Fibroblast of skin of right biceps (primary cell): ENCODE data around the gene EME2.

Experiments
- DNase-seq: peaks from one replicate; pipeline ENCODE4 v3.0.0-alpha.2; 2013

EME2 gene

DNA sequence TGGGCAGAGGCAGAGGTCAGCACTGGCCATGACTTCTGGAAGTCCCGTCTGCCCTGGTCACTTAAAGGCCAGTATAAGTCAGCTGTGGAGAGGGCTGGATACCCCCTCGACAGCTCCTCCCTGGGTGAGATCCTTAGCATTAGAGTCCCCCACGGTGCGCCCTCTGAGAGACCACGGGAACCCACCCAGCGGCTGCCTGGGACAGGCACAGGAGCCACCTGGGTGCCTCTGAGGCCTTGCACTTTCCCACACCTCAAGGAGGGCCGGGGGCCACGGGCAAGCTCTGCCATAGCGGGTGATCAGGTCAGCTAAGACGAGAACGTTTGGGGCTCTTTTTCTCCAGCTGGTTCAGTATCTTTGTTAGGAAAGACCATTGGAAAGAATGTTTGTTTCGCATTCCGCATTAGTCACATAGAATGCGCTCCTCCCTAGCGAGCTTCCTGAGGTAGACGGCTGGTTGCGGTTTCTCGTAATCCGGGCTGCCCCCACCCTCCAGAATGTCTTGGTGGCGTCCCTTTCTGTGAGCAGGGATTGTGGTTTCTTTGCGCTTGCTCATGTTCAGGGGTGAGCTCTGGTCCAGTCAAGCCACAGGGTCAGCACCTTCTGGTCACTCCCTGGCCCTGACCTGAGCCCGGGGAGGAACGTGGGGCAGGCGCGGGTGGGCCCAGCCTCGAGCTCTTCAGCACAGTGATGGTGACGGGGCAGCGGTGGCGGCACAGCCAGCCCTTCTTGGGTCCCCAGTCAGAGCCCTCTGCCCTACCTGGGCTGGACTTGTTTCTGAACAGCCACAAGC lies 26.5 kb upstream of the EME2 start:
- peak; percentile 73 for DNase-seq

DNA sequence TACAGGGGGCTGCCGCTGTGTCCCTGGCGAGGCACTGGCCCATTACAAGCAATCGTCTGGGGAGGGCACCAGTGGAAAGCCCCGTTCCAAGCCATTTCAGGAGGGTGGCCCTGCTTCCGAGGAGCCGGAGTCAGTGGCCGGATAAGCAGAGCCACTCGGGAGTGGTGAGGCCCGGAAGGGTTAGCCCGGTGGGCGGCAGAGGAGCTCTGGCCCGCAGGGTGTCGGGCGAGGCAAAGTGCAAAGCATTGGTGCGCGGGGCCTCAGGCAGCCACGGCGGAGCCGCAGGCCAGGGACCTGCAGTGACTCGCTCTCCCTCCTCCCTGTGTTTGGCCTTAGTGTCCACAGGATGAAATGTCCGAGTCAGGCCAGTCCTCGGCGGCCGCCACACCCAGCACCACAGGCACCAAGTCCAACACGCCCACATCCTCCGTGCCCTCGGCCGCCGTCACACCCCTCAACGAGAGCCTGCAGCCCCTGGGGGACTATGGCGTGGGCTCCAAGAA lies 25.9 kb upstream of the EME2 start:
- DNase-seq, result no peak

DNA sequence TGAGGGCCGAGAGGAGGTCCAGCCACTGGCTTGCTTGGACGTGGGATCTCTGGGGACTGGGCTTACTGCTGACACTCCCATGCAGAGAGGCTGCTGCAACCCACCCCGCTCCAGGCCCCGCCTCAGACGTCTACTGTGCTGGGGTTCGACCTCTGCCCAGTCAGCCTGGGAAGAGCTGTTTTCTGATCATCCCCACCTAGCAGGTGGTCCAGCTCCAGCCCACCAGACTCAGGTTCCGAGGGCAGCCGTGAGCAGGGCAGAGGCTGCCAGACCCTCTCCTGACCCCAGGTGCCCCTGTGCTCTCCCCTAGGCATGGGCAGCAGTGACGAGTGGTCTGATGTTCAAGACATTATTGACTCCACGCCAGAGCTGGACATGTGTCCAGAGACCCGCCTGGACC lies 24.7 kb upstream of the EME2 start:
- no peak for DNase-seq

GRCh38 chr16:1749152-1750117 lies 23.2 kb upstream of the EME2 start:
- DNase-seq, result no peak

DNA sequence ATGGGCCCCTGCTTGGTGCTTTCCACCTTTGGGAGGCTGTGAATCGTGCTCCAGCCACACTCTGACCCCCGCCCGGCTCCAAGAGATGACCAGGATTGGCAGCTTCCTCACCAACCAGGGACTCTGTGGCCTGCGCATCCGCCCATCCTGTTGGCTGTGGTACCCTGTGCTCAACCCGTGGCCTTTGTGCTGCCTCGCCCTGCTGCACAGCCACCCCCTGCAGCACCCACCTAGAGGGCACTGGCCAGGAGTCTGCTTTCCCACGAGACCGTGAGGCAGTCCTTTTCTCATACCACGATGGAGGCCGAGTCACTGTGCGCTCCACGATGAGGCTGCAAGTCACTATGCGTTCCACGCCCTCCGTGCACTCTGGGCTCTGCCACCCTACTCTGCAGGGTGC lies 20.7 kb upstream of the EME2 start:
- DNase-seq, result no peak

- DNase-seq, result no peak
Observed at GRCh38 chr16:1752853-1753252, 19.8 kb upstream of the EME2 start.

DNA sequence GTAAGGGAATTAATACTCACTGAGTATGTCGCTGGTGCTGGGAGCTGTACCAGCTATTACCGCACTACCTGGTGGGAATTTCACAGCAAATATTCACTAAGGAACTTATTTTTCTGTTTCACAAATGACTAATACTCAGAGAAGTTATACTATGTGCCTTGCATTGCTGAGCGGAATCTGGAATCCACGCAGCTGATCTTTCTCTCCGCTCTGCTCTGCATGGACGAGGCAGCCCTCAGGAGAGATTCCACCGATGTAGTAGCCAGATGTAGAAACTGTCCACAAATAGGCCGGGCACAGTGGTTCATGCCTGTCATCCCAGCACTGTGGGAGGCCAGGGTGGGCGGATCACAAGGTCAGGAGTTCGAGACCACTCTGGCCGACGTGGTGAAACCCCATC lies 18.4 kb upstream of the EME2 start:
- no peak for DNase-seq

- no peak for DNase-seq
Observed at GRCh38 chr16:1757714-1758461, 14.7 kb upstream of the EME2 start.

- DNase-seq, result no peak
Observed at GRCh38 chr16:1758923-1759322, 13.7 kb upstream of the EME2 start.

DNA sequence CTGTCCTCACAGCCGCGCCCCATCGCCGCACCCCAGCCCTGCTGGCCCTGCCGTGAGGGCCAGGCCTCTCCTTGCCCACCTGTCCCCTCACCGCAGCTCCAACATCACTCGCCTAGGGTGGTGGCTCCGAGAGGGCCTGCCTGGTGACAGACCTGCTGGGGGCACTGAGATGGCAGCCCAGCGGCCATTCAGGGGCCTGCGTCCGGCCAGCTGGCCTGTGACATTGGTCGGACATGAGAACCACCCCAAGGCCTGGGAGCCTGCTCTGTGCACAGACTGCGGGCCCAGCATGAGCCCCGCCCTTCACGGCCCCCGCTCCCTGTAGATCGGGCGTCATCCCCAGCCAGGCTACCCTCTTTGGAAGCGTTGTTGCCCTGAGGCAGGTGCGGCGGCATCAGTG lies 13.1 kb upstream of the EME2 start:
- no peak for DNase-seq

DNA sequence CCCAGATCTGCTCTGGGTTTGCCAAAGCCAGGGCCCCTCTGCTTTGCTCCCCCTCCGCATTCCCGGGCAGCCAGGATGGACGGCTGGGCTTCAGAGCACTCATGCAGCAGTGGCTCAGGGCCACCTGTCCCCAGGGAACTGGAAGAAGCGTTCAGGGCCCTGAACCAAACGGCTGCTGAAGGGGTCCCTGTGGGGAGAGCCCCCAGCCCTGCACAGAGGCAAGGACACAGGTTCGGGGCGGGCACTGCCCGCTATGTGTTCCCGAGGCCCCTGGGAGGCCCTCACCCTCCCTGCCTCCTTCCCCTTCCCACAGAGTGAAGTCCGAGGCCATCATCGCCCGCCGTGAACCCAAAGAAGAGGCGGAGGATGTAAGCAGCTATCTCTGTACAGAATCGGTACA lies 11.7 kb upstream of the EME2 start:
- no peak for DNase-seq

DNA sequence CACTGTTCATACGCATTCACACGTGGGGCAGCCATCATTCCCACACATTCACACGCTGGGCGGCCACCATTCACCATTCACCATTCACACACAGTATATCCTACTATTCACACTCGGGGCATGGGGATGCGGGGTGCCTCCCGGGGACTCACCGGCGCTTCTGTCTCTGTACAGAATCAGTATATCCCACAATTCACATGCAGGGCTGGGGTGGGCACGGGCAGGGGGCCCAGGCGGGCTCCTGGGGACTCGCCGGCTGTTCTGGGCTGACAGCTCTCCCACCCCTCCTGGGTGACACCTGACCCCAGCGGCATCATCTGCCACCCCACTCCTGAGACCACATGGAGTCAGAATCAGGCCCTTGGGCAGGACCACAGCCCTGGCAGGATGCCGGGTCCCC lies 10.9 kb upstream of the EME2 start:
- DNase-seq, result no peak

- no peak for DNase-seq
Observed at GRCh38 chr16:1762196-1762878, 10.3 kb upstream of the EME2 start.

- DNase-seq, result no peak
Observed at GRCh38 chr16:1762879-1763520, 9.6 kb upstream of the EME2 start.

DNA sequence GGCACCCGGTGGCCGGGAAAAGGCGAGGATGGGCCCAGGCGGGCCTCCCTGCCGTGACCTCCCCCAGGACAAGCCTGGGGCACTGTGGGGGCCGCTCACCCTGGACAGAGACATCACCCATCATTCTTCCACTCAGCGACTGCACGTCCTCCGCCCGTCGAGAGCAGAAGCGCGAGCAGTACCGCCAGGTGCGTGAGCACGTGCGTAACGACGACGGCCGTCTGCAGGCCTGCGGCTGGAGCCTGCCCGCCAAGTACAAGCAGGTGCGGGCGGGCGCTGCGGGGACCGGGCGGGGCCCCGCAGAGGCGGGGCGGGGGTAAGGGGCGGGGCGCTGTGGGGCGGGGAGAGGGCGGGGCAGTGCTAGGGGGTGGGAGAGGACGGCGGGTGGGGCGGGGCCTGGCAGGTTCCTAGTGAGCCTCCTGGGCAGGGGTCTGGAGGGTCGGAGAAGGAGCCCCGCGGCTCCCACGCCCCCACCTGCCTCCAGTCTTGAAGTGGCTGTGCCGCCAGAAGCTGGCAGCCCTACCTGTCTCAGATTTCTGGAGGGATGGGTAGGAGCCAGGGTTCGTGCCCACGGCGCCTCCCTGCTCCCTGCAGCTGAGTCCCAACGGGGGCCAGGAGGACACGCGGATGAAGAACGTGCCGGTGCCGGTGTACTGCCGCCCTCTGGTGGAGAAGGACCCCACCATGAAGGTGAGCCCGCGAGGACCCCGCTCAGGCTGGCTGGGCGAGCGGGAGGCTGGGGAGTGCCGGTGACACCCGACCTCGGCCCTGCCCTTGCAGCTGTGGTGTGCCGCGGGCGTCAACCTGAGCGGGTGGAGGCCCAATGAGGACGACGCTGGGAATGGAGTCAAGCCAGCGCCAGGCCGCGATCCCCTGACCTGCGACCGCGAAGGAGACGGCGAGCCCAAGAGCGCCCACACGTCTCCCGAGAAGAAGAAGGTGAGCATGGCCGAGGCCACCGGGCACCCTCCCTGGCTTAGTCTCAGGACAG lies 8.8 kb upstream of the EME2 start:
- peak; percentile 47 for DNase-seq

DNA sequence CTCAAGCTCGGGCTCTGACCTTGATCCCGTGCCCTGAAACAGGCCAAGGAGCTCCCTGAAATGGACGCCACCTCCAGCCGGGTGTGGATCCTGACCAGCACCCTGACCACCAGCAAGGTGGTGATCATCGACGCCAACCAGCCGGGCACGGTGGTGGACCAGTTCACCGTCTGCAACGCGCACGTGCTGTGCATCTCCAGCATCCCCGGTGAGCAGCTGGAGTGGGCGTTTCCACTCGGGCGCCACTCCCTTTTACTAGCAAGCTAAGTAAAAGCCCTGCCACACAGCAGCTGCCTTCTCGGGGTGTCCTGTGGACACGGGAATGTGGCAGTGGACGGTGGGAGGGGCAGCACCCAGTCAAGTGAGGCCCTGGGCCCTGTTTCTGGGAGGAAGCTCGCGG lies 7.6 kb upstream of the EME2 start:
- DNase-seq, result no peak

- DNase-seq, result no peak
Observed at GRCh38 chr16:1765826-1766225, 6.8 kb upstream of the EME2 start.

DNA sequence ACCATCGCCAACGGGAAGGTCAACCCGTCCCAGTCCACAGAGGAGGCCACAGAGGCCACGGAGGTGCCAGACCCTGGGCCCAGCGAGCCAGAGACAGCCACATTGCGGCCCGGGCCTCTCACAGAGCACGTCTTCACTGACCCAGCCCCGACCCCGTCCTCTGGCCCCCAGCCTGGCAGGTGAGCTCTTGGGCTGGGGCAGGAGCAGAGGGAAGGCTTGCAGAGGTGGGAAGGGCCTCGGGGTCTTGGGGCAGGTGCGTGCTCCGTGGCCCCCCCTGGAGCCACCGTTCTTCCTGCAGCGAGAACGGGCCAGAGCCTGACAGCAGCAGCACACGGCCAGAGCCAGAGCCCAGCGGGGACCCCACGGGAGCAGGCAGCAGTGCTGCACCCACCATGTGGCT lies 6.4 kb upstream of the EME2 start:
- no peak for DNase-seq

DNA sequence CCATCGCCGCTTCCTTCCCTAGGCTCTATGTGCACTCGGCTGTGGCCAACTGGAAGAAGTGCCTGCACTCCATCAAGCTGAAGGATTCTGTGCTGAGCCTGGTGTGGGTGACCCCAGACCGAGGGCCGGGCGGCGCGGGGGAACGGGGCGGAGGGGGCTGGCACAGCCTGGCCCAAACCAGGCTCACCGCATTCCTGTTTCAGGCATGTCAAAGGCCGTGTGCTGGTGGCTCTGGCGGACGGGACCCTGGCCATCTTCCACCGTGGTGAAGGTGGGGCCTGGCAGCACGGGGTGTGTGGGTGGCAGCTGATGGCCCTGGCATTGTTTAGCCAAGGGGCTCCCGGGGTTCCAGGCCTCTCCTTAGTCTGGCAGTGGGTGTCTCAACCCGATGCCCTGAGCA lies 5.9 kb upstream of the EME2 start:
- DNase-seq, result no peak

DNA sequence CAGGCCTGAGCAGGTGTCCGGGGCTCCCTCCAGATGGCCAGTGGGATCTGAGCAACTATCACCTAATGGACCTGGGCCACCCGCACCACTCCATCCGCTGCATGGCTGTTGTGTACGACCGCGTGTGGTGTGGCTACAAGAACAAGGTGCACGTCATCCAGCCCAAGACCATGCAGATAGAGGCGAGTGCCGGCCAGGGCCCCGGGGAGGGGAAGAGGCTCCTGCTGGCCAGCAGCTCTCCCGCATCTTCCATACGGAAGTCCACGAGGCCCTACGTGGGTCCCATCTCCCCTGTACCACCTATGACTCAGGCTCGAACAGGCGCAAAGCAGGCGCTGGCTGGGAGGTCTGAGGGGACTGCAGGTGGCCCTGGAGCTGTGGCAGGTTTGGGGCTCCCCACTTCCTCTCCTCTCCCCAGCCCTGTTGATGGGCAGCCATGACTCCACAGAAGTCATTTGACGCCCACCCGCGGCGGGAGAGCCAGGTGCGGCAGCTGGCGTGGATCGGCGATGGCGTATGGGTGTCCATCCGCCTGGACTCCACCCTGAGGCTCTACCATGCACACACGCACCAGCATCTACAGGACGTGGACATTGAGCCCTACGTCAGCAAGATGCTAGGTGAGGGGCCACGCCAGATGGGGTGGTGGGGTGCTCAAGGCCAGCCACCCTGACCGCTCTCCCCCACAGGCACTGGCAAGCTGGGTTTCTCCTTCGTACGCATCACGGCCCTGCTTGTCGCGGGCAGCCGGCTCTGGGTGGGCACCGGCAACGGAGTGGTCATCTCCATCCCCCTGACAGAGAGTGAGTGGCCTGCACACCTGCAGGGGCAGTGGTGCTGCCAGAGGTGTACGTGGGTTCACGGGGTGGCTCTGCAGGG lies 5.3 kb upstream of the EME2 start:
- DNase-seq, result no peak
